ENCODE data around the gene RORB.

RORB gene

DNA sequence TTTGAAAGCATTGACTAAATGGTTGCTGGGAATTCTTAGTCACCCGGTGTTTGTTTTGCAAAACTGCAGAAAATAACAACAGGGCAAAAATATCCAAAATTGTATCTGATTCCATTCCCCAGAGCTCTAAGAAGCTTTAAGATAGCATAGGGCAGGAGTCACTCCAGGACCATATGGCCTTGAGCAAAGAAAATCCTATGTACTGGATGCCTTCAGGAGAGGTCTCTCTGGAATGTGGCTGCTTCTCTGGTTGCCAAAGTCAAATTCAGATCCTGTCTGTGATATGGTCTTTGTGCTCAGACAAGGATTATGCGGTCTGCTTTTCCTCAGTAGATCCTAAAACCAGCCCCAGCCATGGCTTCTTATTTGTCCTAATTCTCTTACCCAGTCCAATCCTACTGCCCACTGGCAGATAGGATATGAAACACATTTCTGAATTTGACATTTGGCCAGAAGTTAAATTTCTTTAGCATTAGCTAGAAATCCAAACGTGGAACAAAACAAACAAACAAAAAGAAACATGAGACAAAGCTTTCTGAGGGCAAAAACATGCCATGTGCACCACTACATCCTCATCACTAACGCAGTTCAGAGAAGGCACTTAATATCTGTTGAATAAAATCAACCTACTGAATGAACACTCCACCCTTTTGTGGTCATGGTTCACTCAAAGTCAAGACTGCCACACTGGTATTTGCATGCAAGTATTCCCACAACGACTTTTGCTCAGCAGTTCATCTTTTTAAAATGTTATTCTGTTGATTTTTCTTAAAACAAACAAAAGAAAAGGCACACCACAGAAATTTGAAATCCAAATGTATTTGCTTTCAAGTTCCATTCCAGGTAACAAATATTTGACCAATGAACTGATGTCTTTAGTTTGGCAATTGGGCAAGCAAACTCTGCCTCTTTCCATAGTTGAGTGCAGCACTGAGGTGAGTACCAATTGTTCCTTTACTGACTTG, 224.8 kb downstream of the RORB start:
- DNase-seq, result no peak

GRCh38 chr9:74724317-74724716, 227.2 kb downstream of the RORB start:
- DNase-seq, result no peak

GRCh38 chr9:74726581-74726980, 229.4 kb downstream of the RORB start:
- no peak for DNase-seq

DNA sequence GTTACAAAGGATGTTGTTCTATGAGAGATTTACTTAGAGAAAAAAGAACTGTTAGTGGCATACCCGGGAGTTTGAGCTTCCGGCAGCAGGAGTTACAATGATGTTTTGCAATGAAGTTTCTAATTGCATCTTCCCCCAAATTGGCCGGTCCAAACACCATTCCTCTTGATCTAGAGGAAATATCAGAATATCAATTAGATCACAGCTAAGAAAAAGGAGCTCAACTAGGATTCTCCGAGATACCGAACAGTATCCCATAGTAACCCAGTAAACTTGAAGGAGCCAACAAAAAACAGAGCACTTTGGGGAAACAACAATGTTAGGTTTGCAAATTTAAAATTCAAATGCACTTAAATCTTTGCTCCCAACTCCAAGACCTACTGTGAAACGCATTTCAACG, 231.0 kb downstream of the RORB start:
- DNase-seq, result no peak

GRCh38 chr9:74729136-74729695, 232.1 kb downstream of the RORB start:
- no peak for DNase-seq

DNA sequence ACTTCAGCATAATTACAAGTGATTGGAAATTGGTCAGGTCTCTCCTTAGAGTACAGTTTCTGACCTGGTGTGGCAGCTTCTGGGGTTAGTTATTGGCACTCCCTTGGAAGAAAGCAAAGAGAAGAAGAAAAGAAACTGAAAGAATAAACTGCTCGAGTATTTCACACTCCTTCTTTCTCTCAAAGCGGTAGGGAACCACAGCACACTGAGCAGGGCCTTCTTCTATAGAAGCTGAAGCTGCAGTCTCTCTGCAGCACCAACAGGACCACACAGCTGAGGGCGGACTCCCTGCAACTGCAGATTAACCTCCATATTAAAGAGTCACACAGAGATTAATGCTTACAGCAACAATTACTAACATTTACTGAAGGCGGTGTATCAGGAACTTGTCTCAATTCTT, 238.6 kb downstream of the RORB start:
- DNase-seq, result no peak

DNA sequence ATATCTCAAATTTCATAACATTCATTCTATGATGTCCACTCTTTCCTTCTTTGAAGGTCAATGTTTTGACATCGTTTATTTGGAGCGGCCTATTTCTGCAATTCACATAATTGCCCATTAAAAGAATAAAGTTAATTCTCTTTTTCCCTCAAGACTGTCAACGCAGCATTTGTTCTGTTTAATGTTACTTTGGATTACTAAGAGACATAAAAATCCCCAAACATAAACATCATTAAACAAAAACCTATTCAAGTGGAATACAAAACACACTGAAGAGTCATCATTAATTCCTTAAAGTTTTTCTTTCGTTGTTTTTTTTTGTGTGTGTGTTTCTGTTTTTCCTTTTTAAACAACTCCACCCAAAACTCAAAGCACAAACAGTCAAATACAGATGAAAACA, 239.5 kb downstream of the RORB start:
- no peak for DNase-seq

DNA sequence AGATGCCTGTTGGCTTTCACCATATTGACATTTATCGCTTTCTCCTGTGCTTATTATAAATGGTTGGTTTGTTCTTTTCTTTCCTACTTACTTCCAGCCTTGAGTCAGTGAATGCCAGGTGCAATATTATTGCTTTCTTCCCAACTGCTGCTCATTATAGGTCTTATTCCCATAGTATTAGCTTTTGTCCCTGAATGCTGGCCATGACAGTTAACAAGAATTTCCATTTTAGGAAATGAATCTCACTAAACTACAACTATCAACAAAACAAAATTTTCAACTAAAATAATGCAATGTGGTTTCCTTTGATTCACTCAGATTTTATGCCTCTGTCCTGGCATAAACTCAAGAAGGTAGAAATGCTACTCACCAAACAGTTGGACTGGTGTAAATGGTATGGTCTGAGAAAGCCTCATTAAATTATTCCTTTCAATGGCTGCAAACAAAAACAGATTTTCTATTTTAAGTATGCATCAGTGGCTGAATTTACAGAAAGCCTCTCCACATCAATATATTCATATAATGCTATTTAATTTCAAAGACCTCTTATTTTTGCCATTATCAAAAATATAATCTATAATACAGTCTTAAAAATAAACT, 245.2 kb downstream of the RORB start:
- no peak for DNase-seq
